ENCODE results near the gene DYNC2LI1.

Gene DYNC2LI1

GRCh38 chr2:43851011-43851980 lies 77.5 kb downstream of the DYNC2LI1 start:
- DNase-seq = no peak

DNA sequence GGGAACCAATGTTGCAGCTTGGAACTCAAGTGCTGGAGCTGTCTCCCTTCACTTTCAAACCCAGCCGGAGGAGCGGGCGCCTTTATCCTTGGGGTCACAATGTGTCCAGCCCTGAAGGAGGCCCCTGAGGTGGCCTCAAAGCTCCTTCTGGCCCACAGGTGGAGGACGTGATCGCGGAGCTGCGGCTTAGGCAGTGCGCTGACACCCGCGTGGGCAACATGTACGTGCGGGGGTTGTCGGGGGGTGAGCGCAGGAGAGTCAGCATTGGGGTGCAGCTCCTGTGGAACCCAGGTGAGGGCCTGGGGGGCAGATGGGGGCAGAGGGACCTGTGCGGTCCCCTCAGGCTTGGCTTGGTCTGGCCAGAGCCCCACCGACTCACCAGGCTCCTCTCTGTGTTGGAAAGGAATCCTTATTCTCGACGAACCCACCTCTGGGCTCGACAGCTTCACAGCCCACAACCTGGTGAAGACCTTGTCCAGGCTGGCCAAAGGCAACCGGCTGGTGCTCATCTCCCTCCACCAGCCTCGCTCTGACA lies 78.4 kb downstream of the DYNC2LI1 start:
- no peak for DNase-seq

DNA sequence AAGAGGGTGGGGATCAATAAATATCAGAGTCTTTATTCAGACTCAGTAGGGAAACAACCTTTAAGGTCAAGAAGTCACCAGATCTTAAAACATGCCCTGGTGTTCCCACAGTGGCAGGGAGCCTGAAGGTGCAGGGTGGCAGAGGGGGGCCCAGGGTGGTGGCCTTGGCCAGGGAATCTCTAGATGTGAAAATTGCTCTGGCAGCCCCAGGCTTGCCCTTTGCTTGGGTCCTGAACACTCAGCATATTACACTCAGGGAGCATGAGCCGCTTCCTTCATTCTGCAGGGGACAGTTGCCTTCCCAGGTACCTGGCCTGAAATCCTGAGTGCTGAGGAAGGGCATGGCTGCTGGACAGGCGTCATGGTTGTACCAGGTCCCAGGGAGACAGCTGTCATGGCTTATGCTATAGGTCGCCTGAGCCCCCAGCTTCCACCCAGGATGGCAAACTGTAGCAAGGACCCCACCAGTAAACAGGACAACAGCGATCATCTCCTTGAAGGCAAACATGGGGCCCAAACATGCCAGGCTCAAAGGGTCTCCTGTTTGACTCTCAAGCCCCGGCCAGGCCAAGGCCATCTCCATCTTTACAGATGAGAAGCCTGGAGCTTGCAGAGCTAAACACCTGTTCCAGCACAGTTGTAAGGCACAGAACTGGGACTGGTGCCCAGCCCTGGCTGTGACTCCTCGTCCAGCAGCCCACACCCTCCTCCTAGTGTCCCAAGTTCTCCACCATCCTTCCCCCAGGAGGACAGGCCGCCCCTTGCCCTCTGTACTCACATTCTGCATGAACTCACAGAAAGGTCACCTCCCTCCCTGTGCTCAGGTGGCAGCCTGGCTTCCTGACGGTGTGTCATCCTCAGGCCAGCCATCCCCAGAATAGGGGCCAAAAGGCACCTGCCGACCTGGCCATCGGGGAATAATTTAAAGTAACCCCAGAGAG lies 79.6 kb downstream of the DYNC2LI1 start:
- no peak for DNase-seq

DNA sequence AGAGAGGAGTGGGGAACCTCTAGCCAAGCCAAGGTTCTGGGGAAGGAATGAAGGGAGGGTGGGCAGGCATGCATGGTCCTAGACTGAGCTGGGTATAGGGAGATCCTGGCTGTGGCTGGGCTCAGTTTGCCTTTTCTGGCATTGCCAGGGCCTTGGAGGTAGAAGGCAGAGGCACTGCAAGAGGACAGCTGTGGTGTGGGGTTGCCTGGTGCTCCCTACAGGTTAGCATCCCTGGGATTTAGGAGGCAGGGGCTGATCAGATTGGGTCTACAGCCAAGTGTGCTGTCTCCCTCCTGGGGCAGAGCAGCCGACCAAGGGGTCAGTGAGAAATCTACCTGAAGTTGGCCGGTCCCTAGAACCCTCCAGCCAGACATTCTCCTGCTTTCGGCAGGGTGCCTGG lies 80.8 kb downstream of the DYNC2LI1 start:
- no peak for DNase-seq

GRCh38 chr2:43855292-43855691 lies 81.5 kb downstream of the DYNC2LI1 start:
- no peak for DNase-seq
